CD4-positive, alpha-beta T cell treated with Interleukin-12 subunit alpha and Interleukin-12 subunit beta, for 1 hour (primary cell): ENCODE data around the gene BRD3OS.

Experiments
- DNase-seq: peaks from one replicate; pipeline ENCODE4 v3.0.0-alpha.2; 2020

Gene BRD3OS

DNA sequence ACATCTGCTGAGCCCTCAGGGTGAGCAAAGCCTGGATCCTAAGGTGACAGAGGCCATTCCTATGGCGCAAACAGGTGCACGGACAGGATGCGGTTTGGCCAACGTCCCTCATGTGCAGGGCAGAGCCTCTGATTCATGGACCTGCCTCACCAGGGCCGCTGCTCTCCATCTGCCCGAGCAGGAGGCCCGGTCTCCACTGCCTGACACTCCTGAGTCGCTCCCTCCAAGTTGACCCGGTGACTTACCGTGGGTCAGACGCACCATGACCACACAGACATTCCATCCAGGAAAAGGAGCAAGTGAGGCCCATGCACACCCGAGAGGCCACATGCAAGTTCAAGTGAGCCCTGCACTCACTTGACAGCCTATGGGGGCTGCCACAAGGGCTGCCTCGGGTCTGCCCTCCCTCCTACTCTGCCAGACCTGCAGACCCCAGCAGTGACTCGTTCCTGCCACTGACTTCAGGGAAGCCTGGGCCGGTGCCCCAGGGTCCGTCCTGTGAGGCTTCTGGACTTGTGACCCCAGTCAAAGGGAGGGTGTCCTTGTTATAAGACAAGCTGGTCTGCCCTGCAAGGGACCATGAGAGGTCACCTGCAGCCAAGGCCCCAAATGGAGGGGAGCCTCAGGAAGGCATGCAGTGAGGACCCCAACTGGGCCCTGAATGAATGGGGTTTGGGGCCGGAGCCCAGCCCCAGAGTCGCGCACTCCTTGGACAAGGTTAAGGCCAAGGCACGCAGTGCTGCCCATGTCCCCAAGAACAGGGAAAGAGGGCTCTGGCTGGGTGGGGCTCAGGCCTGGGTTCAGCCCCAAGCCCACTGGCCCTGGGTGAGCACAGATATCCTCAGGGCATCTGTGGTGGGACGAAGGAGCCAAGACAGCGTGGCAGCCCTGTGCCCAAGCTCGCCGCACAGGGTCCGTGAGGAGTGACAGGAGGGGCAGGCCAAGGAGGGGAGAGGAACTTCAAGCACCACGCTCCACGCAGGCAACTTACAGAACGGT lies 10.1 kb downstream of the BRD3OS start:
- no peak for DNase-seq

DNA sequence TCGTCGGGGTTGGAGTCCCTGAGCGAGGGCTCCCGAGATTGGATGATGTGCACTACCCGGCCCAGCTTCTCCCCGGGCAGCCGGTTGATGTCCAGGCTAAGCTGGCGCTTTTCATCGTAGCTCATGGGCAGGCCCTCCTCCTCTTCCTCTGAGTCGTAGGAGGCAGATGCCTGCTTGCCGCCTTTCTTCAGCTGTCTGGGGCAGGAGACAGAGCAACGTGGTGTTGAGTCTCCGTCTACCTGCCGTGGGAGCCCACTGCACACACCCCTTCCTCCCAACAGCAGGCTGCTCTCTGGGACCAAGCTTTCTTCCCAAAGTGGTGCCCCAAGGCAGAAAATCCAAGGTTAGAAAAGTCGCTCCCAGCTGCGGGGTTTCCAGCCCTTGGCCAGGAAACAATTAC lies 10.8 kb downstream of the BRD3OS start:
- no peak for DNase-seq

GRCh38 chr9:134037641-134038040 lies 12.4 kb downstream of the BRD3OS start:
- DNase-seq, result no peak

DNA sequence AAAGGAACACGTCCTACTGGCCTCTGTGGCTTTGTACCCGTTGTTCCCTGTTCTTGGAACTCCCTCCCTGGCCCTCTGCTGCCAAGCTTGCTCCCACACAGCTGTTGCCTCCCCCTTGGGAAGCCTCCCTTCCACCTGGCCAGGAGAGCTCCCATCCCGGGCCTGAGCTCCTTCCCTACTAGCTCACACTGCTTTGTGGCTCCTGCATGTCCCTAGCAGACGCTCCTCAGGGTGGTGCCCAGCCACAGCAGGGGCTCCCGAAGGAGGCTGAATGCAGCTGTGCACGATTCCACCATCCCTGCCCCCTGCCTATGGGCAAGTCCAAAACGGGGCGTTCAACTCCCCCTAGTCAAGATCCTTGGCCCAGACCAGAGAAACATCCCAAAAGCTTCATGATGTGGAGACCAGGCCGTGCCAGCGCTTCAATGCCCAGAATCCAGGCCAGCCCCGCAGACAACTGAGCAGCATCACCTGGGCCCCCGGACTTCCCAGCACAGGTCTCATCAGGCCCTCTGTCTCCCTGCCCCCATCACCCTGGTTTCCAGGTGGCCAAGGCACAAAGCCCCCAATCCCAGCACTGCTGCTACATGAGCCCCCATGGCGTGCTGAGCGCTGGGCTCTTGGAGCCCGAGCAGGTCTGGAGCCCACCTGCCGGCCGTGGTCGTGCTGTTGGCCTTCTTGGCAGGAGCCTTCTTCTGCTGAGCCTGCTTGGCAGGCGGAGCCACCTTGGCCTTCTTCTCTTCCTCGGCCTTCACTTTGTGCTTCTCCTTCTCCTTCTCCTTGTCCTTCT lies 14.3 kb downstream of the BRD3OS start:
- no peak for DNase-seq

GRCh38 chr9:134040176-134040565 lies 14.9 kb downstream of the BRD3OS start:
- DNase-seq, result no peak

GRCh38 chr9:134040781-134041648 lies 15.7 kb downstream of the BRD3OS start:
- DNase-seq, result no peak

DNA sequence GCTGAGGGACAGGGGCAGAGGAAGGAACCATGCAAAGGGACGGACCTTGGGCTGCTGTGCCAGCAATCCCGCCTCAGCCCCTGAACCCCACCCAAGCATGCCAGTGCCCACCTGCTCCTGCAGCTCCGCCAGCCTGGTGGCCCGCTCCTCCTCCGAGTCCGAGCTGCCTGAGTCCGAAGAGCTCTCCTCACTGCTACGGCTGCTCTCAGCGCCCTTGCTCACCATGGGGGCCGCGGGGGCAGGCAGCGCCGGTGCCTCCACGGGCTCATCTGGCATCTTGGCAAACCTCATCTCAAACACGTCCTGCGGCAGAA lies 16.3 kb downstream of the BRD3OS start:
- DNase-seq, result no peak

- no peak for DNase-seq
Observed at GRCh38 chr9:134043531-134043988, 18.3 kb downstream of the BRD3OS start.

GRCh38 chr9:134044944-134045343 lies 19.7 kb downstream of the BRD3OS start:
- DNase-seq, result no peak

DNA sequence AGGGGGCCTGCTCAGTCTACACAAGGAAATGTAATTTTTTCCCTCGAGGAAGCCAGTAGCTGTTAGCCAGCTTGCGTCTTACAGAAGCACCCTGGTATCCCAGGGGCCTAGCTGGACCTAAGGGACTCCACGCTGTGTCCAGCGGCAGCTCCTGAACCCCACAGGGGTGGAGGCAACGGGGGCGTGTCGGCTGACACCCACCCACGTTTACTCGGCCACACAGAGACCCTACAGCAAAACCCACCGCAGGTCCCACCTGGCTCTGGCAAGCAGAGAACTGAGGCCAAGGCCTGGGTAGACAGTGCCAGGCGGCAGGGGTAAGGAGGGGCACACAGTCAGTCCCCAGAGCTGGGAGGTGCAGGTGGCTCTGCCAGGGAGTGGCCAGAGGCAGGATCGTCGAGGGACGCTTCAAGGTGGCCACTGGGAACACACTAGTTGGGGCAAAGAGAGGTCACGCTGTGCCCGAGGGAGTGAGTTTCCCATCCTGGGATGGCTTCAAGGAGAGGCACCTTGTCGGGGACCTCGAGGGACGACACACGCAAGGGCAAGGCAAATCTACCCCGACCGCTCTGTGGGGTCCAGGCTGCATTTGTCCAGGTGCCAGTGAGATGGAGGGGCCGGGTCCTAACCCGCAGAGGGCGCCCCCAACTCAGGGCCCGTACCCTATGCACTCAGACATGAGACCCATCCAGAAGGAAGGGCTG lies 20.7 kb downstream of the BRD3OS start:
- no peak for DNase-seq

DNA sequence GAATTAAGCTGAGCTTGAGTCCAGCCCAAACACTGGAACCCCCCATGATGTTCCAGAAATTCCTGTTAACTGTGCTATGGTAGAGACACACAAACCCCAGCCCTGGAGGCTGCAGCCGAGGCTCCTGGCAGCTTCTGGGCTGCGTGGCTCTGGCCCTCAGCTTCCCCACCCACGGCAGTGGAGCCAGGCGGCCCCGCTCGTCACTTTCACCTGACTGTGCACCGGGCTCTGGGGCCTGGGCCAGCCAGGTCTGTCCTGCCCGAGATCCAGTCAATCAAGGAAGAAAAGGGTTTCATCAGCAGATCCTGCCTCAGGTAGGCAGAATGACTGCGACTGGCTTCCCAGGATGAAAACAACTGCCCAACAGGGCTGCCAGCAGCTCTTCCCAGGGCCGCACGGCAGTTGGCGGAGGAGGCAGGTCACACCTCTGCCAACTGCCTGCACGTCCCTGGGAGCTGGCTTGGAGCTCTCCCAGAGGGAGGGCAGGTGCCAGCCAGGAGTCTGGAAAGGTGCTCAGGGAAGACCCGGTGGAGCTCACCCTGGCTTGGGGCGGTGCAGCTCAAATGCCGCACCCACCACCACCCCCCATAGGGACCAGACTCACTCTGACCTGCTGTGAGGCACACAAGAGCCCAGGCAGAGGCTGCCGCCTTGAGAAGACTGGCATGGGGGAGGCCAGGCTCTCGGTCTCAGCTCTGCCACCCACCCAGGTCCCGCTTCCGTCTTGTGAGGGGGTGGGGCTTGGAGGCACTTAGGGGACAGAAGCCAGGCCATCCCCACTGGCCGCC lies 21.8 kb downstream of the BRD3OS start:
- no peak for DNase-seq

DNA sequence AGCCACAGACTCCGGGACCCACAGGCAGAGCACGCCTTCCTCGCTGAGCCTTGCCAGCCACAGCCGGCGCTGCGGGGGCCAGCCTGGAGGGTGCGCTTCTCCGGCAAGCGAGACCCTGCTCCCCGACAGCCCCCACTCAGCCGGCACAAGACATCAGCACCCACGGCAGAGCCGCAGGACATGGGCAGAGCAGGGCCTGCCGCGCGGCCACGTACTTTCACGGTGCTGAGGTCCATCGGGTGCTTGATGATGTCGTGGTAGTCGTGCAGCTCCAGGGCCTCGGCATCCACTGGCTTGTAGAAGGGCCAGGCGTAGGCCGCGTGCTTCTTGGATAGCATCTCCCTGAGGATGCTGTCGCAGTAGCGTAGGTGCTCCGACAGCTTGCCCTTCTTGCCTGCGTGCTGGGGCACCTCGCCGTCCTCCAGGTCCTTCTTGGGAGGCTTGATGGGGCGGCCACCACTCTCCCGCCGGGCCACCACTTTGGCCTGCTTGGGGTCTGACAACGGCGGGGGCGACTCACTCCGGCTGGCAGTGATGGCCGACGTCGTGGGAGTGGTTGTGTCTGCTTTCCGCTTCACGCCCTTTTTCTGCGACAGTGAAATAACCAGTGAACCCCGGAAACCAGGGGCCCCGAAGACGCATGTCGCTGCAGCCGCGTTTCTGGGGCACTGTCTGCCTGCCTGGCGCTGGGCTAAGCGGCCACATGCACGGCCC lies 22.7 kb downstream of the BRD3OS start:
- no peak for DNase-seq

DNA sequence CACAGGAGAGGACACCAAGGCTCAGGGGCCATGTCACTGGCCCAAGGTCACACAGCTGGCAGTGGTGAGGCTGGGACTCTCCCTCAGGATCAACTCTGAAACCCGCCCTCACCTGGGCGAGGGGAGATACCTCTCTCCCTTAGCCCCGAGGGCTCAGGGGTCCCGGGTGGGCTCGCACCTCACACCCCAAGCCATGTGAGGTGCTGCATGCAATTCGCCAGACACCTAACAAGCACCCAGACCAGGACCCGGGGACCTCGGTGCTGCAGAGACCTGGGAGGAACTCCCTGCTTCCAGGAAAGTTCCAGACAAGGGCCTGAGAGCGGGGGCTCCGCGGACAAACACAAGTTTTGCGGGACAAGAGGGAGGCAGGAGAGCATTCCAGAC lies 23.3 kb downstream of the BRD3OS start:
- no peak for DNase-seq

DNA sequence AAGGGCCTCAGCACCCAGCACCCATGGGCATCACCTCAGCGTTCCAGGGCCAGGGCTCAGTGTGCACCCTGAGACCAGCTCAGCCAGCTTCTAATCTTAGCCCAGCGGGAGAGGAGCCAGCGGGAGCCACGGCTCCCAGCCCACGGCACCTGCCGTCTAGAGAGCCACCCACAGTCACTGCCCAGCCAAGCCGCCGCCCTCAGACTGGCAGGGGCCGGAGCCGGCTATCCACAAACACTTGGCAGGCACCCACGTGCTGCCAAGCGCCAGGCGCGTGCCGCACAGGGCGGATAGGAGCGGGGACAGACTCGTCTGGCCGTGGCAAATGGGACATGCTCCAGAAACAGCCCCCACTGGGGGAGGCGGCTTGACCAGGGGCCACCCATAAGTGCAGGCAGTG lies 24.0 kb downstream of the BRD3OS start:
- DNase-seq, result no peak

- DNase-seq, result no peak
Observed at GRCh38 chr9:134049772-134050588, 24.7 kb downstream of the BRD3OS start.

DNA sequence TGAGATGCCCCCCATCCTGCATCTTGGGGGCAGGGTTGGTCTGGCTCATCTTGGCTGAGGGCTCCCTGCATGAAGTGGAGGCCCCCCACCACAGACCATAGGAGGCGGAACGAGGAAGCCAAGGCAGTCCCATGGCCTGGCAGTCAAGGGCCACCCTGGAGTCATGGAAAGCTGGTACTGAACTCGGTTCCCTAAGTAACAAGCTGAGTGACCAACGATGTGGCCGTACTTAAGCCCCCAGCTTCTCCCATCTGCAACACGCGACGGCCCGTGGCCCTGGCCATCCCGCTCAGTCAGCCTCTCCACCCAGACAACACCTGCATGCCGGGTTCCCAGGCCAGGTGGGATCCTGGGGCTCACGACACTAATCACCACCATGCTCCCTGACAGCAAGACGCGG lies 25.4 kb downstream of the BRD3OS start:
- no peak for DNase-seq

- no peak for DNase-seq
Observed at GRCh38 chr9:134051319-134051718, 26.0 kb downstream of the BRD3OS start.

GRCh38 chr9:134052491-134052890 lies 27.2 kb downstream of the BRD3OS start:
- DNase-seq, result no peak

- no peak for DNase-seq
Observed at GRCh38 chr9:134052941-134053340, 27.7 kb downstream of the BRD3OS start.

GRCh38 chr9:134053401-134053871 lies 28.2 kb downstream of the BRD3OS start:
- DNase-seq, result no peak
